GM12865 (cell line): ENCODE data around the gene GNG2.

Experiments used
- DNase-seq: peaks from one replicate; pipeline ENCODE4 v3.0.0; 2010; ENCODE audit warnings: low read depth
- H3K4me3 ChIP-seq: 2 replicates; pipeline ENCODE4 v1.5.1; 2011; ENCODE audit warnings: mild to moderate bottlenecking, low read depth, low read length, control low read depth
- TF ChIP-seq, protein P1 (sequence below): IDR thresholded peaks from 2 replicates; pipeline ENCODE4 v1.5.1; 2011; ENCODE audit warnings: low read length, control low read depth, low read depth, inconsistent platforms; ENCODE audit not compliant: insufficient read depth; ENCODE audit errors: missing control alignments

The GNG2 gene

DNA sequence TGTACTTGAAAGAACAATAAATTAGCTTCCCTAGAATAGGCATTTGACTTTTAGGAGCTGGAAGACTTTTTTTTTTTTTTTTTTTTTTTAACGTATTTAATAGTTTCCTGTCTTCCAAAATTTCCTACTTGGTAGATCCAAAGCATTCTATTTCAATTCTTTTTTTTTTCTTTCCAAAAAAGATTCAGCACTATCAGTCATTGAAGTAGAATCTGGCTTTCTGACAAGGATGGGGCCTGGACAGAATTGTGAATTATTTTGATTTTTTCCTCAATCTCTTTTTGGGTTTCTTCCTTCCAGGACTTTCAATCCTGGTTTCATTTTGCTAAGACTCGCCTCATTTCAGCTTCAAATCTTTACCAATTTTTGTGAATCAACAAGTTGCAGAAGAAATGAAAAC is 21.2 kb downstream of the GNG2 start:
- TF ChIP-seq, protein P1, sequence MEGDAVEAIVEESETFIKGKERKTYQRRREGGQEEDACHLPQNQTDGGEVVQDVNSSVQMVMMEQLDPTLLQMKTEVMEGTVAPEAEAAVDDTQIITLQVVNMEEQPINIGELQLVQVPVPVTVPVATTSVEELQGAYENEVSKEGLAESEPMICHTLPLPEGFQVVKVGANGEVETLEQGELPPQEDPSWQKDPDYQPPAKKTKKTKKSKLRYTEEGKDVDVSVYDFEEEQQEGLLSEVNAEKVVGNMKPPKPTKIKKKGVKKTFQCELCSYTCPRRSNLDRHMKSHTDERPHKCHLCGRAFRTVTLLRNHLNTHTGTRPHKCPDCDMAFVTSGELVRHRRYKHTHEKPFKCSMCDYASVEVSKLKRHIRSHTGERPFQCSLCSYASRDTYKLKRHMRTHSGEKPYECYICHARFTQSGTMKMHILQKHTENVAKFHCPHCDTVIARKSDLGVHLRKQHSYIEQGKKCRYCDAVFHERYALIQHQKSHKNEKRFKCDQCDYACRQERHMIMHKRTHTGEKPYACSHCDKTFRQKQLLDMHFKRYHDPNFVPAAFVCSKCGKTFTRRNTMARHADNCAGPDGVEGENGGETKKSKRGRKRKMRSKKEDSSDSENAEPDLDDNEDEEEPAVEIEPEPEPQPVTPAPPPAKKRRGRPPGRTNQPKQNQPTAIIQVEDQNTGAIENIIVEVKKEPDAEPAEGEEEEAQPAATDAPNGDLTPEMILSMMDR: no peak
- no peak for DNase-seq
- no peak overlapping the region for H3K4me3 ChIP-seq

DNA sequence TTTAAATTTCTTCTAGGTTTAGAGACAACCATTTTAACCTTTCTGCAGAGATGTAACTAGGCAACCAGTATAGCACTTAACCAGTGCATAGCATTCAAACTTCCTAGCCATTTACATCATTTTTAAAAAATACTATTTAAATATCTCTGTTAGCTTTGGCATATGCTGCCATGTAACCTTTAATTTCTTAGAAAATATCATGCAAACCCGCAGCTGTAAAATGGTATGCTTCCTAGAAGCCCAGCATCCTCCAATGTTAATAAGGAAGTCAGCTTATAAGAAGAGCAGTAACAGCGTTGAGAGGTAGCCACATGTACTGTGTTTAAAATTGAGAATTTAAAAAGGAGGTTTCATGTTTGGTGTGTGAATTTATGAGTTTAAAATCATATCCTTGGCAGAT is 22.8 kb downstream of the GNG2 start:
- no peak for DNase-seq
- no peak overlapping the region for H3K4me3 ChIP-seq
- TF ChIP-seq, protein P1: no peak

DNA sequence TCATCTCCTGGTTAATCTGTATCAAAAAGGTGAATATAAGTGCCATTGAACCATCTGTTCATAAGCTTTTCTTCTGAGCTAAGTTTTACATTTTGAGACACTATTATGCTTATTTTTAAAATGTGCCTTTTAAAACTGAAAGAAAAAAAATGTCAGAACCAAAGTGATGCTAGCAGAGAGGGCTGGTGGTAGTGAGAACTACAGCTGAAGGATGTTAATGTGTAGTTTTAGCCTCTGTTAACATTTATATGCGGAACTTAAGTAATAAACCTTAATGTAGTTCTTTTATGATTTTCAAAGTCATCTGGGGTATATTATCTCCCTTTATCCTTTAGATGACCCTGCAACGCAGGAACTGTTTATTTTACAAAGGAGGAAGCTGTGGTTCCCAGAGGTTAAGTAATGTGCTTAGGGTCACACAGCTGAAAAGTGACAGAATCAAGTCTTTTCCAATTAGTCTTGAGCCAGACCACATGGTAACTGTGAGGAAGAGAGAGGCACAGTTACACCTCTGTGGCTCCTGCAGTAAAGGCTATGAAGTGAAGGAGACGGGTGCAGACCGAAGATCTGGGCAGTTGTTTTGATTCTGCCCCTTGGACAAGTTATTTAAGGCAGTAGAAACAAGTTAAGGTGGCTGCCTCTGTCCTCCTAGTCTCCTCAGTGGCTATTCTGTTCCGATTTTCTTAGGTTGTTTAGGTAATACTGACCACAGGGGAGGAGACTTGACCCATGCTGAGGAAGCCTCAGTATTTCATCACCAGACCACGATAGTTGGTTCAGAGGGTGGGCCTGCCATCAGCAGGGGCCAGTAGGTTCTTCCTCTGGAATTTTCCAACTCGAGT is 23.9 kb downstream of the GNG2 start:
- H3K4me3 ChIP-seq: no peak overlapping the region
- TF ChIP-seq, protein P1: no peak
- DNase-seq: no peak

DNA sequence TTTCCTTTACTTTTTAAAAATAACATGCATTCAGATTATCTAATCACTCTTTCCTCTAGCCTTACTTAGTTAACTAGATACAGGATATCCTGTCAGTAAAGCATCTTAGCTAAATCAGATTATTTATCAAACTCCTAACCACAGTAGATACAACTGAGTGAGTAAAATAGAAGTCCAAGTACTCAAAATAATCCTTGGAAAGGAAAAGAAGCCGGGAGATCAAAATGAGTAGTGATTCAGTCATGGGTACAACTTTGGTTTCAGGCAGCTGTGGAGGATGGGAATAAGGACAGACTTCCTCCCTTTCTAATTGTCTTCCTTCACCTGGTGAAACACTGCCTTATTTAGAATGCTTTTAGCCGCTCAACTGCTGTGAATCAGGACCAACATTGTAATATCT is 29.4 kb downstream of the GNG2 start:
- no peak for DNase-seq
- TF ChIP-seq, protein P1: no peak

DNA sequence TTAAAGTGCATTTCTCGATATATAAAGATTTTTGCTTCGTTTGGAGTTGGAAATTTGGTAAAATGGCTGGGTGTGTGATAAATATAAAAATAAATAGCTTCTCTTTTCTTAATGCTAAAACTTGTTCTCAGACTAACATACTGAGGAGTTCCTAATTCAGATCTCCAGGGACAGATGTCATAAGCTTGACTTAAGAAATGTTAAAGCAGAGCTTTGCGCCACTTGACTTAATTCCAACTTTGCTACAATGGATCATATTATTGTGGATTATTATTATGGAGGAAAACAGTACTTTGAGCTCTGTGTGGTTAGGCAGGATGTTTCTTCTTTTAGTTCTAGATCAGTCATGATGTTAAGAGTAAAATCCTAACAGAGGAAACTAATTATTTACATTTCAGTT is 33.8 kb downstream of the GNG2 start:
- no peak for DNase-seq
- no peak overlapping the region for H3K4me3 ChIP-seq
- TF ChIP-seq, protein P1: no peak

More for the DNA sequence above, 29.4 kb downstream of the GNG2 start:
- no peak overlapping the region for H3K4me3 ChIP-seq

DNA sequence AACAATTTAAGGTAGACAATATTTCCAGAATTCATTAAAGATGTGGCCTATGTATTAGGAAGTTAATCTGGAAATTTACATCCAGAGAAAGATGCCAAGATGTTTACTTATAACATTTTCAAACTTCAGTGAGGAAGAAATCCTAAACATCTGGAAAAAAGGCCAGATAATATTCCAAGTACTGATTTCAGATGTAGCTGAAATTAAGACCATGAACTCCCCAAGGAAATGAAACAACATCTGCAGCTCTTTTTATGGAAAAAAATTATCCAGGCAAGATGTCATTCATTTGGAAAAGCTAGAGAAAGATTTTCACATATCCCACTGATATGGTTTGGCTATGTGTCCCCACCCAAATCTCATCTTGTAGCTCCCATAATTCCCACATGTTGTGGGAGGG is 35.0 kb downstream of the GNG2 start:
- no peak overlapping the region for H3K4me3 ChIP-seq
- TF ChIP-seq, protein P1: no peak
- DNase-seq: no peak

DNA sequence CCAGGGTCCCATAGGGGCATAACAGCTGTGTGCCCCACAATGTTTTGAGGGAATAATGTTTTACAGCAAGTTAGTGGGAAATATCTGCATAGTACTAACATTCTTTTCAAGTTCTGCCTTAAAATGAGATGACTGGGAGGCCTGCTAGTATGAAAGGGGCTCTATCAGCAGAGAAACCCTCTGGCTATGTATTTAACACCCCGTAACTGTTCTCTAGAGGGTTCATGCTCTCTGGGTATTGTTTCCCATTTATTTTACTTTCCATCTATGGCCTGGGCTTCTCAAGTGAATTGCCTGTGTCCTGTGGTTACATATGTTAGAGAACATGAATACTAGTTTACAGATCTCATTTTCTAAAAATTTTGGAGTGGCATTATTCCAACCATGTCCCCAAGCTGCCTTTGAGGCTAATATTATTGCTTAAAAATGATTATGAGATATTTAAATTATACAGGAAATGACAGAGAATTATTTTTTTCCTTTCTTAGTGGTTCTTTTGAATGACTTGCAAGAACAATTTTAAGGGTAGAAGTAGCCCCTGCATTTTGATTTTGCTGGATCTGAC is 37.5 kb downstream of the GNG2 start:
- TF ChIP-seq, protein P1: no peak
- no peak overlapping the region for H3K4me3 ChIP-seq
- no peak for DNase-seq
